Fibroblast of villous mesenchyme (primary cell): ENCODE results near the gene MYBPC1. TPM values are rescaled to one million over a fixed set of nuclear protein-coding genes. Genes with fewer than 3 reads are reported as not detected.
A peak's percentile ranks its signal among the peaks of the same experiment; 100 is the strongest.
"Not testable (repeated sequence)": the region's sequence is repeated elsewhere in the genome, so short reads cannot be mapped to it uniquely, and the experiment has no call there.

Experiments used
- DNase-seq: peaks from one replicate; pipeline ENCODE4 v3.0.0-alpha.2; 2010; ENCODE audit warnings: low read depth
- H3K4me3 ChIP-seq: 2 replicates; pipeline ENCODE4 v1.5.1; 2011; ENCODE audit warnings: low read depth, mild to moderate bottlenecking, low read length
- CTCF ChIP-seq: IDR thresholded peaks from 2 replicates; pipeline ENCODE4 v1.5.1; 2012; ENCODE audit warnings: low read depth, mild to moderate bottlenecking, low read length; ENCODE audit not compliant: insufficient read depth
- total RNA-seq: library from RNA; depleted of rRNA; stranded (reverse); fragments of >200 nt; gene quantifications from 2 replicates; pipeline ENCODE4 v1.2.3, GENCODE V29; 2012

The MYBPC1 gene
- not detected in 2 replicates for total RNA-seq

GRCh38 chr12:101594700-101595099, at the start of gene MYBPC1:
MYBPC1 (plus strand) TSS chr12:101594971; CDS start chr12:101595071, 100 bp downstream.
- H3K4me3 ChIP-seq: no peak within 1 kb of the TSS
- TF ChIP-seq CTCF: no peak
- DNase-seq: no peak

GRCh38 chr12:101551362-101552114, 43.2 kb upstream of the MYBPC1 start:
- no peak for DNase-seq
- no peak overlapping the region for H3K4me3 ChIP-seq
- no peak for TF ChIP-seq CTCF

GRCh38 chr12:101552277-101552676, 42.5 kb upstream of the MYBPC1 start:
- no peak for TF ChIP-seq CTCF
- H3K4me3 ChIP-seq: no peak overlapping the region
- DNase-seq: peak; percentile 84

DNA sequence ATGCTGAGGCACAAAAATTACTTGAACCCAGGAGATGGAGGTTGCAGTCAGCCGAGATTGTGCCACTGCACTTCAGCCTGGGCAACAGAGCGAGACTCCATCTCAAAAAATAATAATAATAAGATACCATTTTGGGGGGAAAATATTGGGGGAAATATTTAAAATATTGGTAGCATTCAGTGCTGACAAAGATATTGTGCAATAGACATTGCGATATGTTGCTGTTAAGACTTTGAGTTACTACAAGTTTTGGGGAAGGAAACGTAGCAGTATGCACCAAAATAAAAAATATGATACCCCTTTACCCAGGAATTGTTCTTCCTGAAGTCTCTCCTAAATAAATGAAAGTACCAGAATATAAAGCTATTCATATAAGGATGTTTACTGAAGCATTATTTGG, 37.7 kb upstream of the MYBPC1 start:
- no peak for DNase-seq
- TF ChIP-seq CTCF: no peak
- no peak overlapping the region for H3K4me3 ChIP-seq

DNA sequence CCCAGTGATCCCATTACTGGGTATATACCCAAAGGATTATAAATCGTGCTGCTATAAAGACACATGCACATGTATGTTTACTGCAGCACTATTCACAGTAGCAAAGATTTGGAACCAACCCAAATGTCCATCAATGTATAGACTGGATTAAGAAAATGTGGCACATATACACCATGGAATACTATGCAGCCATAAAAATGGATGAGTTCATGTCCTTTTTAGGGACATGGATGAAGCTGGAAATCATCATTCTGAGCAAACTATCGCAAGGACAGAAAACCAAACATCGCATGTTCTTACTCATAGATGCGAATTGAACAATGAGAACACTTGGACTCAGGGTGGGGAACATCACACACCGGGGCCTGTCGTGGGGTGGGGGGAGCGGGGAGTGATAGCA, 36.0 kb upstream of the MYBPC1 start:
- H3K4me3 ChIP-seq, DNase-seq: not testable (repeated sequence)

DNA sequence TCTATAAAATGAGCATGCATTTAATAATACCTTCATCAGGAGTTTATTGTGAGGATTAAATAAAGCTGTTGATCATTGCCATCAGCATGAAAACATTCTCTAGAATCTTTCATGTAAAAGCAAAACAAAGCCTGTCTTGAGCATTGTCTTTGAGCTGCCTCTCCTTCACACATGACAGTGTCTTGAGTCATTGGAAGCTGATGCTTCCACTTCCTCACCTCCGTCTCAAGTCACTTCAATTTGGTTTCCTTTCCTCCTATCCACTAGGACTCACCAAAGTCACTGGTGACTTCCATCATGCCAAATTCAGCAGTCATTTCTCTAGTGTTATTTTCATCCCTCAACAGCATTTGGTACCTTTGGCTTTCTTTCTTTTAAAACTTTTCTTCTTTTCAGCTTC, 31.6 kb upstream of the MYBPC1 start:
- DNase-seq: no peak
- TF ChIP-seq CTCF: no peak
- no peak overlapping the region for H3K4me3 ChIP-seq

DNA sequence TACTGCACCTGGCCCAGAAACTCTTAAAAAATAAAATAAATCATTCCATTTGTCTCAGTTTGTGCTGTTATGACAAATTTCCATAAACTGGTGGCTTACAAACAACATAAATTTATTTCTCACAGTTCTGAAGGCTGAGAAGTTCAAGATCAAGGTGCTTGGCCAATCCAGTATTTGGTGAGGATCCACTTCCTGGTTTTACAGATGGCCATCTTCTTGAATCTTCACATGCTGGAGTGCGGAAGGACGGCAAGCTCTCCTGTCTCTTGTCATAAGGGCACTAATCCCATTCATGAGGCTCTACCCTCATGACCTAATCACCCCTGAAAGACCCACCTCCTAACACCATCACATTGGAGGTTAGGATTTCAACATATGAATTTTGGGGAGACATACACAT, 29.9 kb upstream of the MYBPC1 start:
- DNase-seq: peak; percentile 2
- no peak for TF ChIP-seq CTCF
- H3K4me3 ChIP-seq: no peak overlapping the region
